Jurkat, Clone E6-1 (cell line): Measurements from ENCODE around the gene SCN1A.

Experiments used
- DNase-seq: peaks from one replicate; pipeline ENCODE4 v3.0.0-alpha.2; 2011; ENCODE audit warnings: low read depth, low spot score
- H3K4me3 ChIP-seq: 2 replicates; pipeline ENCODE4 v1.5.1; 2011; ENCODE audit warnings: mild to moderate bottlenecking, low read length, control low read depth, moderate library complexity

The SCN1A gene

DNA sequence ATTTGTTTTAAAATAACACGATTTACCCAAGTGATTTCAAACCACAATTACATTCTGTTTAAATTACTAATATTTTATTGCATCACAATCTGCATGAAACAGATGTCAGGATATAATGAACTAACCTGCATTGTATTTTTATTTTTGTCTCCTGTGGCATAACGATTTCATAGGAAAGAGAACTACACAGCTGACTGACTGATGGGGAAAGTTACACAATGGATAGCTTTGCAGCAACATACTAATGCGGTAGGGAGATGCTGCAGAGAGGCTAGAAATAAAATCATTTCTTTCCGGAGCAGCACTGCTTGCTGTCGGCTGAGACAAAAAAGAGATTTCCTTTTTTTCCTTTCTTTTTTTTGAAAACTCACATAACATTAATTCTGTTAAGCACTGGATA, 36.9 kb downstream of the SCN1A start:
- no peak overlapping the region for H3K4me3 ChIP-seq
- no peak for DNase-seq

GRCh38 chr2:166090346-166090745, 37.5 kb downstream of the SCN1A start:
- H3K4me3 ChIP-seq, result no peak overlapping the region
- no peak for DNase-seq

- H3K4me3 ChIP-seq, result no peak overlapping the region
- DNase-seq, result no peak
These were observed 39.2 kb downstream of the SCN1A start for GRCh38 chr2:166088634-166089033.

GRCh38 chr2:166084301-166084700, 43.5 kb downstream of the SCN1A start:
- no peak overlapping the region for H3K4me3 ChIP-seq
- DNase-seq, result no peak

GRCh38 chr2:166082736-166083135, 45.1 kb downstream of the SCN1A start:
- DNase-seq, result no peak
- H3K4me3 ChIP-seq, result no peak overlapping the region

GRCh38 chr2:166081852-166082251, 46.0 kb downstream of the SCN1A start:
- DNase-seq, result no peak
- no peak overlapping the region for H3K4me3 ChIP-seq

- DNase-seq, result no peak
- H3K4me3 ChIP-seq, result no peak overlapping the region
These were observed 46.6 kb downstream of the SCN1A start for GRCh38 chr2:166081131-166081632.

GRCh38 chr2:166074430-166074829, 53.4 kb downstream of the SCN1A start:
- no peak overlapping the region for H3K4me3 ChIP-seq
- no peak for DNase-seq

- no peak overlapping the region for H3K4me3 ChIP-seq
- no peak for DNase-seq
These were observed 53.8 kb downstream of the SCN1A start for GRCh38 chr2:166074011-166074410.

DNA sequence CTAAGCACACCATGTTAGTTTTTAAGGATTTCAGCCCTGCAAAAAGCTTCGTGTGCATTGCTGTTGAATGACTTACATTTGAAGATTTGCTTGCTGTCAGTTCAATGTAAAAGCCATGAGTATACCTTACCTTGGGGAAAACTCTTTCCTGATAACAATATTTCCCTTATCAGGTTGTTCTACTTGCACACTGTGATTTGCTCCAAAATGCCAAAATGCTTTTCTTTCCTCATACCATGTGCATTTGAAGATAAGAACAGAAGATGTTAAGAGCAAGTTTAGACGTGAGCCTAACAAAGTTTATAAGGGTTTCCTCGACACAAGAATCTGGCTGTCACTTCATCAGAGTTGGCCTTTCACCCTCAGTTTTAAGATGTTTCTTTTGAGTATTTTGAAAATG, 57.6 kb downstream of the SCN1A start:
- DNase-seq, result no peak
- H3K4me3 ChIP-seq, result no peak overlapping the region

DNA sequence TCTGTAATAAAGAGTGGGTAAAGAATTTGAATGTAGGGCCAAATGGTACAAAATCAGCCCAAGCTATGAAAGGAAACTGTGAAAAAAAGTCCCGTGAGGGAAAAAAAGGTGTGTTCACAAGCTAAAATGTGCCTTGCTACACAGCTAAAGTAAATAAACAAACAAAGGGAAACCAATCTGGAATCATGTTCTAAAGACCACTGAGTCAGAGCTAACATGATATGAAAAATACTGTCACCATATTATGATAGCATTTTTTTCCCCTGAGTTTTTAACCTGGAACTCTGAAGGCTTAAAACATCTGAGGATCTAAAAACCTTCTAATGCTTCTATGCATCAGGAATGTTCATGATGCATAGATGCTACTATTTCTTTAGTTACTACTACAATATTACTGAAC, 58.8 kb downstream of the SCN1A start:
- H3K4me3 ChIP-seq, result no peak overlapping the region
- DNase-seq, result no peak

GRCh38 chr2:166067229-166067628, 60.6 kb downstream of the SCN1A start:
- DNase-seq, result no peak

DNA sequence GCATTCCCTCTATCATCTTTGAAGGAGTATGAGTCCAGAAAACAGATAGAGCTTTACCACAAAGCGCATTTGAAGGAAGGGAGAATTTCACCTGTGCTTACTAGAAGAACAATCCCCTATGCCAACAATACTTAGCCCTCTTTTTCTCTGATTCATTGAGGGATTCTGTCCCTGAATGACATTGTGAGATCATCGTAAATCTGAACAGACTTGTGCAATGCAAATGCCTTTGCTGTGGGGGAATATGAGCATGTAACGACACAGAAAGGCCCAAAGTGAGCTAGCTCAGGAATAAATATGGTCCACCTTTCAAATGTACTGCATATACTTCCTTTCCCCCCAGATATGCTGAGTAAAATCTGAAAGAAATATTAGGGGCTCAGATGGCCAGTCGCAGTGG, 67.6 kb downstream of the SCN1A start:
- DNase-seq, result no peak

More at GRCh38 chr2:166067229-166067628, 60.6 kb downstream of the SCN1A start:
- no peak overlapping the region for H3K4me3 ChIP-seq

GRCh38 chr2:166057370-166058164, 70.3 kb downstream of the SCN1A start:
- DNase-seq, result no peak

More for the DNA sequence above, 67.6 kb downstream of the SCN1A start:
- H3K4me3 ChIP-seq, result no peak overlapping the region

DNA sequence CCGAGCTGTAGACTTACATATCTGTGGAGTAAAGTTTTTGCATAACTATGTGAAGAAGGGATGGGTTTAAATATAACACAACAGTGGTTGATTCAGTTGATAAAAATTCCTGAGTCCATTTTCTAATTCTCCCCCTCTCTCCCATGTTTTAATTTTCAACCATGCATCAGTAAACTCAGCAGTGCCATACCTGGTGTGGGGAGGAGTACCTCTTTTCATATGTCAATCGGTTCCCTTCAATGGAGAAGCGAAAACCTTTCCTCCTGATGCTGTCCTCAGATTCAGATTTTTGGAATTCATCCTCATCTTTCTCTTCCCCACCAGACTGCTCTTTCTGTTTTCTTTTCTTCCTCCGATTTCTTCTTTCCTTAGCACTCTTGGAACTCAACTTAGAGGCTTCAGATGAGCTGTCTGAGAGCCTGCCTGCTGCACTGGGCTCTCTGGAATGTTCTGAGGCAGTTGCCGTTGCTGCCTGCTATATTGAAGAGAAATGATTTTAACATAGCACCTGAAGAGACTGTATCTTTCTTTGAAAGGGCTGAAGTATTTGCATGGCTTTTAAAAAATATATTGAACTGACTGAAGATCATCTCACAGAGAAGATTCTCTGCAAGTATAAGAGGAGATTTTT, 82.9 kb downstream of the SCN1A start:
- no peak for DNase-seq
- no peak overlapping the region for H3K4me3 ChIP-seq

More at GRCh38 chr2:166057370-166058164, 70.3 kb downstream of the SCN1A start:
- no peak overlapping the region for H3K4me3 ChIP-seq

- DNase-seq, result no peak
- H3K4me3 ChIP-seq, result no peak overlapping the region
These were observed 84.9 kb downstream of the SCN1A start for GRCh38 chr2:166042768-166043390.

DNA sequence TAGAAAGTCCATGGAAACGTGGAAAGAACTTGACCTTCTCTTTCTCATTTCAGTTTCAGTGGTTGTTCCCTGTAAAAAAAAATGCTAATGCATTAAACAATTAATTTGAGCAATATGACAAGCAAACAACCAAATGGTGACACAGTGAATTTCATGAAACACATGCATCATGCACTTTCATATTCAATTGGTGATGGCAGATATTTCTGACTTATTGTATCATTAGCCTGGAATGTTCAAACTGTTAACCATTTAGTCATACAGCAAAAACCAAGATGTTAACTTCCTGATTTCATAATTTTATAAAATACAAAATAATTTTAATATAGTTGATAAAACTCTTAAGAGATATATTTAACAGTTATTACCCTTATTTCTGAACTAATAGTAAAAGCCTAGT, 85.5 kb downstream of the SCN1A start:
- no peak for DNase-seq
- no peak overlapping the region for H3K4me3 ChIP-seq

GRCh38 chr2:166041613-166042012, 86.2 kb downstream of the SCN1A start:
- no peak overlapping the region for H3K4me3 ChIP-seq
- DNase-seq, result no peak

DNA sequence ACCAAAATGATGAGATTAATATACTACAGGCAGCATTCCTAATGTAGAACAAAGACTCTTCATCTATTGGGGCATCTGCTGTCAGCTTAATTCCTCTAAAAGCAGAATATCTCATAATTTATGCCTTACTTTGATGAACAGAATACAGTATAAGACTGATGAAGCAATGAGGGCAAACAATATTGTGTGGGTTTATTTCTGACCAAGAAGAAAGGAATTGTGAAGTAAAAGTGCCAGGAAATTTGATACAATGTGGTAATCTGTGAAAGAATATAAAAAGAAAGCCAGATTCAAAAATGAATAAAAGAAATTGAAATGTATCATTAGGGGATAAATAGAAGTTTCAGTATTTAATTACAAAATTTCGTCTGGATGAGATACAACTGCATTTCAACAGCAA, 95.5 kb downstream of the SCN1A start:
- DNase-seq, result no peak

GRCh38 chr2:166031054-166031453, 96.8 kb downstream of the SCN1A start:
- H3K4me3 ChIP-seq, result no peak overlapping the region
- DNase-seq, result no peak

More for the DNA sequence above, 95.5 kb downstream of the SCN1A start:
- H3K4me3 ChIP-seq, result no peak overlapping the region
